Chondrocyte (in vitro differentiated cells): ENCODE data around the gene LRRC28. TPM values are rescaled to one million over a fixed set of nuclear protein-coding genes. Genes with fewer than 3 reads are reported as not detected.

Experiments used
- total RNA-seq: library from RNA; stranded (reverse); gene quantifications from 3 replicates; pipeline ENCODE4 v1.2.1, GENCODE V29; 2021

Gene LRRC28
- total RNA-seq, 1 donor from 2014 or later: 28.5 TPM

Other genes starting within 250 kb of the LRRC28 start
- not detected in 3 replicates for gene PGPEP1L, start 243.7 kb upstream of the LRRC28 start, total RNA-seq
- 13.2 to 23.4 TPM (median 22.1 TPM) in 3 replicates for gene SYNM, start 146.4 kb upstream of the LRRC28 start, total RNA-seq
- 21.3 to 27.7 TPM (median 25.0 TPM) in 3 replicates for gene TTC23, start 1.9 kb upstream of the LRRC28 start, total RNA-seq